ENCODE data around the gene TMEM213. TPM values are rescaled to one million over a fixed set of nuclear protein-coding genes. Genes with fewer than 3 reads are reported as not detected.

TMEM213 gene
- total and polyA plus RNA-seq, 9 of the 15 experiments (the other 6 are each of a cell fraction or from before 2014, with no cell fraction given): not detected

DNA sequence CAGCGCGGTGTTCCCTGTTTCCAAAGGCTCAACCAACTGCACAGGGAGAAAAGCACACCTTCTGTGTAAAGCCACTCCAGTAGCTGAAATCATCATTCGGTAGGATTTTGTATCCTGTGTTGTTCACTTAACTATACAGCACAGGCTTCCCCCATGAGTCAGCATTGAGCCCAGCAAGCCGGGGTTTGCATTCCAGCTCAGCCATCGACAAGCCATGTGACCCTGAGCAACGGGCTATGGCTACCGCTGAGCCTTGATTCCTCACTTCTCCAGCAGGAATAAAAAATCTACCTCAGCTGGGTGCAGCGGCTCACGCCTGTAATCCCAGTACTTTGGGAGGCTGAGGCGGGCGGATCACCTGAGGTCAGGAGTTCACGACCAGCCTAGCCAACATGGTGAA, 44.3 kb downstream of the TMEM213 start (continued):
- TF ChIP-seq, protein P1, sequence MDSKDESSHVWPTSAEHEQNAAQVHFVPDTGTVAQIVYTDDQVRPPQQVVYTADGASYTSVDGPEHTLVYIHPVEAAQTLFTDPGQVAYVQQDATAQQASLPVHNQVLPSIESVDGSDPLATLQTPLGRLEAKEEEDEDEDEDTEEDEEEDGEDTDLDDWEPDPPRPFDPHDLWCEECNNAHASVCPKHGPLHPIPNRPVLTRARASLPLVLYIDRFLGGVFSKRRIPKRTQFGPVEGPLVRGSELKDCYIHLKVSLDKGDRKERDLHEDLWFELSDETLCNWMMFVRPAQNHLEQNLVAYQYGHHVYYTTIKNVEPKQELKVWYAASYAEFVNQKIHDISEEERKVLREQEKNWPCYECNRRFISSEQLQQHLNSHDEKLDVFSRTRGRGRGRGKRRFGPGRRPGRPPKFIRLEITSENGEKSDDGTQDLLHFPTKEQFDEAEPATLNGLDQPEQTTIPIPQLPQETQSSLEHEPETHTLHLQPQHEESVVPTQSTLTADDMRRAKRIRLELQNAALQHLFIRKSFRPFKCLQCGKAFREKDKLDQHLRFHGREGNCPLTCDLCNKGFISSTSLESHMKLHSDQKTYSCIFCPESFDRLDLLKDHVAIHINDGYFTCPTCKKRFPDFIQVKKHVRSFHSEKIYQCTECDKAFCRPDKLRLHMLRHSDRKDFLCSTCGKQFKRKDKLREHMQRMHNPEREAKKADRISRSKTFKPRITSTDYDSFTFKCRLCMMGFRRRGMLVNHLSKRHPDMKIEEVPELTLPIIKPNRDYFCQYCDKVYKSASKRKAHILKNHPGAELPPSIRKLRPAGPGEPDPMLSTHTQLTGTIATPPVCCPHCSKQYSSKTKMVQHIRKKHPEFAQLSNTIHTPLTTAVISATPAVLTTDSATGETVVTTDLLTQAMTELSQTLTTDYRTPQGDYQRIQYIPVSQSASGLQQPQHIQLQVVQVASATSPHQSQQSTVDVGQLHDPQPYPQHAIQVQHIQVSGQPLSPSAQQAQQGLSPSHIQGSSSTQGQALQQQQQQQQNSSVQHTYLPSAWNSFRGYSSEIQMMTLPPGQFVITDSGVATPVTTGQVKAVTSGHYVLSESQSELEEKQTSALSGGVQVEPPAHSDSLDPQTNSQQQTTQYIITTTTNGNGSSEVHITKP (IDR thresholded peaks at IDR 0.05; ENCODE audit: partially characterized antibody): peak; percentile 22
- TF ChIP-seq, protein P2, sequence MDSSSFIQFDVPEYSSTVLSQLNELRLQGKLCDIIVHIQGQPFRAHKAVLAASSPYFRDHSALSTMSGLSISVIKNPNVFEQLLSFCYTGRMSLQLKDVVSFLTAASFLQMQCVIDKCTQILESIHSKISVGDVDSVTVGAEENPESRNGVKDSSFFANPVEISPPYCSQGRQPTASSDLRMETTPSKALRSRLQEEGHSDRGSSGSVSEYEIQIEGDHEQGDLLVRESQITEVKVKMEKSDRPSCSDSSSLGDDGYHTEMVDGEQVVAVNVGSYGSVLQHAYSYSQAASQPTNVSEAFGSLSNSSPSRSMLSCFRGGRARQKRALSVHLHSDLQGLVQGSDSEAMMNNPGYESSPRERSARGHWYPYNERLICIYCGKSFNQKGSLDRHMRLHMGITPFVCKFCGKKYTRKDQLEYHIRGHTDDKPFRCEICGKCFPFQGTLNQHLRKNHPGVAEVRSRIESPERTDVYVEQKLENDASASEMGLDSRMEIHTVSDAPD (CRISPR knock-in tag; IDR thresholded peaks at IDR 0.05): no peak
- TF ChIP-seq CBFB (CRISPR knock-in tag; IDR thresholded peaks at IDR 0.05) (no peak), KLF10 (CRISPR knock-in tag; IDR thresholded peaks at IDR 0.05) (no peak), HDAC2 (IDR thresholded peaks at IDR 0.05) (no peak), KLF1 (tag; IDR thresholded peaks at IDR 0.05) (no peak), SNRNP70 (optimal IDR thresholded peaks at IDR 0.05; ENCODE audit: low read depth, low read length) (no peak), BACH1 (tag; IDR thresholded peaks at IDR 0.05) (no peak), C11orf30 (IDR thresholded peaks at IDR 0.05; ENCODE audit: low read depth) (peak; percentile 86), TAF1 (IDR thresholded peaks at IDR 0.05; ENCODE audit: control insufficient read depth, extremely low read depth, insufficient read depth, low read length, severe bottlenecking) (no peak), XRCC4 (IDR thresholded peaks at IDR 0.05; ENCODE audit: extremely low read depth, insufficient read depth, insufficient read length) (no peak), JUND (IDR thresholded peaks at IDR 0.05; ENCODE audit: borderline replicate concordance, low read depth, low read length) (peak; percentile 72), JUND (tag; IDR thresholded peaks at IDR 0.05; ENCODE audit: borderline replicate concordance, low read depth, low read length) (peak; percentile 91; the same call in 2 of the 3 replicates), CBX3 (IDR thresholded peaks at IDR 0.05; ENCODE audit: borderline replicate concordance in 1 of 2, low read length in 2 of 2) (no peak), ZNF311 (CRISPR knock-in tag; IDR thresholded peaks at IDR 0.05) (no peak)
- TF ChIP-seq, protein P3, sequence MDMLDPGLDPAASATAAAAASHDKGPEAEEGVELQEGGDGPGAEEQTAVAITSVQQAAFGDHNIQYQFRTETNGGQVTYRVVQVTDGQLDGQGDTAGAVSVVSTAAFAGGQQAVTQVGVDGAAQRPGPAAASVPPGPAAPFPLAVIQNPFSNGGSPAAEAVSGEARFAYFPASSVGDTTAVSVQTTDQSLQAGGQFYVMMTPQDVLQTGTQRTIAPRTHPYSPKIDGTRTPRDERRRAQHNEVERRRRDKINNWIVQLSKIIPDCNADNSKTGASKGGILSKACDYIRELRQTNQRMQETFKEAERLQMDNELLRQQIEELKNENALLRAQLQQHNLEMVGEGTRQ (CRISPR knock-in tag; IDR thresholded peaks at IDR 0.05): peak; percentile 72
- TF ChIP-seq, protein P4, sequence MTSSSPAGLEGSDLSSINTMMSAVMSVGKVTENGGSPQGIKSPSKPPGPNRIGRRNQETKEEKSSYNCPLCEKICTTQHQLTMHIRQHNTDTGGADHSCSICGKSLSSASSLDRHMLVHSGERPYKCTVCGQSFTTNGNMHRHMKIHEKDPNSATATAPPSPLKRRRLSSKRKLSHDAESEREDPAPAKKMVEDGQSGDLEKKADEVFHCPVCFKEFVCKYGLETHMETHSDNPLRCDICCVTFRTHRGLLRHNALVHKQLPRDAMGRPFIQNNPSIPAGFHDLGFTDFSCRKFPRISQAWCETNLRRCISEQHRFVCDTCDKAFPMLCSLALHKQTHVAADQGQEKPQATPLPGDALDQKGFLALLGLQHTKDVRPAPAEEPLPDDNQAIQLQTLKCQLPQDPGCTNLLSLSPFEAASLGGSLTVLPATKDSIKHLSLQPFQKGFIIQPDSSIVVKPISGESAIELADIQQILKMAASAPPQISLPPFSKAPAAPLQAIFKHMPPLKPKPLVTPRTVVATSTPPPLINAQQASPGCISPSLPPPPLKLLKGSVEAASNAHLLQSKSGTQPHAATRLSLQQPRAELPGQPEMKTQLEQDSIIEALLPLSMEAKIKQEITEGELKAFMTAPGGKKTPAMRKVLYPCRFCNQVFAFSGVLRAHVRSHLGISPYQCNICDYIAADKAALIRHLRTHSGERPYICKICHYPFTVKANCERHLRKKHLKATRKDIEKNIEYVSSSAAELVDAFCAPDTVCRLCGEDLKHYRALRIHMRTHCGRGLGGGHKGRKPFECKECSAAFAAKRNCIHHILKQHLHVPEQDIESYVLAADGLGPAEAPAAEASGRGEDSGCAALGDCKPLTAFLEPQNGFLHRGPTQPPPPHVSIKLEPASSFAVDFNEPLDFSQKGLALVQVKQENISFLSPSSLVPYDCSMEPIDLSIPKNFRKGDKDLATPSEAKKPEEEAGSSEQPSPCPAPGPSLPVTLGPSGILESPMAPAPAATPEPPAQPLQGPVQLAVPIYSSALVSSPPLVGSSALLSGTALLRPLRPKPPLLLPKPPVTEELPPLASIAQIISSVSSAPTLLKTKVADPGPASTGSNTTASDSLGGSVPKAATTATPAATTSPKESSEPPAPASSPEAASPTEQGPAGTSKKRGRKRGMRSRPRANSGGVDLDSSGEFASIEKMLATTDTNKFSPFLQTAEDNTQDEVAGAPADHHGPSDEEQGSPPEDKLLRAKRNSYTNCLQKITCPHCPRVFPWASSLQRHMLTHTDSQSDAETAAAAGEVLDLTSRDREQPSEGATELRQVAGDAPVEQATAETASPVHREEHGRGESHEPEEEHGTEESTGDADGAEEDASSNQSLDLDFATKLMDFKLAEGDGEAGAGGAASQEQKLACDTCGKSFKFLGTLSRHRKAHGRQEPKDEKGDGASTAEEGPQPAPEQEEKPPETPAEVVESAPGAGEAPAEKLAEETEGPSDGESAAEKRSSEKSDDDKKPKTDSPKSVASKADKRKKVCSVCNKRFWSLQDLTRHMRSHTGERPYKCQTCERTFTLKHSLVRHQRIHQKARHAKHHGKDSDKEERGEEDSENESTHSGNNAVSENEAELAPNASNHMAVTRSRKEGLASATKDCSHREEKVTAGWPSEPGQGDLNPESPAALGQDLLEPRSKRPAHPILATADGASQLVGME (CRISPR knock-in tag; IDR thresholded peaks at IDR 0.05): no peak
